Adrenal gland (tissue), 12 donors: ENCODE data around the gene VSX1. TPM values are rescaled to one million over a fixed set of nuclear protein-coding genes. Genes with fewer than 3 reads are reported as not detected.

Source experiments
- DNase-seq, 7 donors: peaks; one replicate each; pipeline ENCODE4 v3.0.0-alpha.2; 2019 to 2020
- H3K27ac ChIP-seq, 5 donors: fragments of 200-600 bp; sonication (generic) in 4 of 5; 1 replicate in 3 of 5; 2 replicates in 2 of 5; pipeline versions ENCODE4 v1.5.1 to v1.8.0; 2016 to 2020; ENCODE audit warnings: mild to moderate bottlenecking in 1 of 5
- H3K27me3 ChIP-seq: fragments of 200-600 bp; 2 replicates; pipeline ENCODE4 v1.8.0; 2021
- H3K36me3 ChIP-seq, 2 donors: fragments of 200-600 bp; replicated peaks in 1 of 2; 1 replicate in 1 of 2; 2 replicates in 1 of 2; pipeline versions ENCODE4 v1.5.1 to v1.8.0; 2018 to 2022
- H3K4me1 ChIP-seq, 2 donors: fragments of 200-600 bp; replicated peaks in 1 of 2; 1 replicate in 1 of 2; 2 replicates in 1 of 2; pipeline versions ENCODE4 v1.5.1 to v1.8.0; 2018 to 2021
- H3K4me3 ChIP-seq, 4 donors: fragments of 200-600 bp; sonication (generic) in 3 of 4; one replicate each; pipeline ENCODE4 v1.5.1; 2016 to 2018
- H3K9me3 ChIP-seq, 3 donors: fragments of 200-600 bp; sonication (generic) in 1 of 3; replicated peaks in 1 of 3; 1 replicate in 2 of 3; 2 replicates in 1 of 3; pipeline versions ENCODE4 v1.5.1 to v1.8.0; 2016 to 2021
- POLR2A ChIP-seq, 2 donors: fragments of 450-650 bp; IDR thresholded peaks; one replicate each; pipeline ENCODE4 v1.6.1; 2017; ENCODE audit warnings: antibody characterized with exemption in 2 of 2, mild to moderate bottlenecking in 2 of 2, moderate library complexity in 1 of 2
- WGBS, 4 donors: extraction: QIAGEN DNeasy Blood & Tissue Kit in 2 of 4; methylation state at CpG; one replicate each; pipeline versions ENCODE4 v1.1.5 to v1.1.7; 2013 to 2017; 5-methylcytosine and 5-hydroxymethylcytosine counted together
- intact Hi-C, 2 donors: fragments of 100-400 bp; cut with DNase I; formaldehyde crosslinking; loops; one replicate each; pipeline versions ENCODE4 v1.14.1 to v1.15.0; 2022 to 2023
- polyA plus RNA-seq, 3 donors: library from polyadenylated mRNA; stranded (reverse); fragments of 200-250 nt in 2 of 3; fragments of 350-450 nt in 1 of 3; fragmentation: Illumina TruSeq in 1 of 3; extraction: RNeasy Lipid Tissue Mini Kit (QIAGEN cat#74804) in 1 of 3; gene quantifications; one replicate each; pipeline ENCODE4 v1.2.3, GENCODE V29; 2013 to 2014
- total RNA-seq, 9 donors: library from RNA; depleted of rRNA in 4 of 9; stranded (reverse); fragments of >200 nt in 4 of 9; fragments of 120-200 nt in 1 of 9; fragmentation: NEBNext Ultra II Directional in 1 of 9; extraction: Animal tissue kit (Norgen Biotek cat#: 25700) in 1 of 9; gene quantifications; one replicate each; pipeline versions ENCODE4 v1.1.0 to v1.2.4, GENCODE V29; 2013 to 2023
- TF ChIP-seq, protein P1 (sequence below), 6 experiments: fragments of 450-650 bp in 4 of 6; fragments of 200-600 bp in 2 of 6; sonication (generic) in 1 of 6; IDR thresholded peaks; 1 replicate in 5 of 6; 2 replicates in 1 of 6; pipeline versions ENCODE4 v1.5.1 to v1.8.0; 2016 to 2021; ENCODE audit warnings: antibody characterized with exemption in 6 of 6, mild to moderate bottlenecking in 2 of 6, moderate library complexity in 1 of 6
- donor health status: healthy with polysubstance abuse.
- donor health status: Bipolar disorder and iron deficiency.
- donor health status: DM: yes; HTN: yes; CAD: no.
- donor health status: DM: no; HTN: no; CAD: no.
- donor health status: DM: no; HTN: no; CAD: no.
- donor health status: DM: yes; HTN: yes; CAD: no.

VSX1 gene
- total and polyA plus RNA-seq, 12 donors, result 0.06 to 2.2 (median 0.52) TPM; not detected in 1

DNA sequence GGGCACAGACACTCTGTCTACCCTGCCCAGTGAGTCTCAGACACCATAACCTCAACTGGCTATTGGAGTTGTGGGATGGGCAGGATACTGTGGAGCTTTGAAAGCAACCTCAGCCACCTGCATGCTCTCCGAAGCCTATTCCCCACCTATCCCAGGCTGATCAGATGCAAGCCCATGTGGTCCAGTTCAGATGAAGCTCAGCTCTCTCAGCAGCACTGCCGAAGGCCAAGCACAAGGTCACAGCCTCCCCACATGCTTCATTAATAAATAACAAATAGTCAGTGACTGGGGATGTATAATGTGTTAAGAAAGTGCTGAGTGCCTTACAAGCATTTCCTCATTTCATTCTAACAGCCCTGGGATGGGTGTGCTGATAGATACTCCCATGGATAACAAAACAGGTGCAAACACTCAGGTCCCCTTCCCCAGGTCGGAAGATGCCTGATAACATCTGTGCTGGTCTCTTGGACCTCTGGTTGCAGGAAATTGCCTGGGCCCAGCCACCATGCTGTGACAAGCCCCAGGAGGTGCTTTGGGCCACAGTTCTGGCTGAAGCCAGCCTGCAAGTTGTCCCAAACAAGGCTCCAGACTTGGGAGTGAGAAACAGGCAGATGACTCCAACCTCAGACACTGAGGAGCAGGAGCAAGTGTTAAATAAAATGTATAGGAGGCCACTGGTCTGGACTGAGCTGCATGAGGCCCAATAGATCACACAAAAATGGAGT is 27.7 kb downstream of the VSX1 start:
- Histone ChIP-seq H3K27me3 (no peaks in the 10 kb centered on the region), H3K9me3 (no peaks in the 10 kb centered on the region), H3K27ac (peak overlapping the region in 2 of 5 donors; percentile 79 to 94), H3K4me1 (peaks cover 35 to 64% of the 10 kb centered on the region in 2 donors), H3K4me3 (no peak overlapping the region), H3K36me3 (no peaks in the 10 kb centered on the region)
- intact Hi-C loops, result no loop called here
- peak in 2 of 7 donors; percentile 9 to 11 for DNase-seq
- no peak for TF ChIP-seq POLR2A (IDR thresholded peaks at IDR 0.05)
- TF ChIP-seq, protein P1, sequence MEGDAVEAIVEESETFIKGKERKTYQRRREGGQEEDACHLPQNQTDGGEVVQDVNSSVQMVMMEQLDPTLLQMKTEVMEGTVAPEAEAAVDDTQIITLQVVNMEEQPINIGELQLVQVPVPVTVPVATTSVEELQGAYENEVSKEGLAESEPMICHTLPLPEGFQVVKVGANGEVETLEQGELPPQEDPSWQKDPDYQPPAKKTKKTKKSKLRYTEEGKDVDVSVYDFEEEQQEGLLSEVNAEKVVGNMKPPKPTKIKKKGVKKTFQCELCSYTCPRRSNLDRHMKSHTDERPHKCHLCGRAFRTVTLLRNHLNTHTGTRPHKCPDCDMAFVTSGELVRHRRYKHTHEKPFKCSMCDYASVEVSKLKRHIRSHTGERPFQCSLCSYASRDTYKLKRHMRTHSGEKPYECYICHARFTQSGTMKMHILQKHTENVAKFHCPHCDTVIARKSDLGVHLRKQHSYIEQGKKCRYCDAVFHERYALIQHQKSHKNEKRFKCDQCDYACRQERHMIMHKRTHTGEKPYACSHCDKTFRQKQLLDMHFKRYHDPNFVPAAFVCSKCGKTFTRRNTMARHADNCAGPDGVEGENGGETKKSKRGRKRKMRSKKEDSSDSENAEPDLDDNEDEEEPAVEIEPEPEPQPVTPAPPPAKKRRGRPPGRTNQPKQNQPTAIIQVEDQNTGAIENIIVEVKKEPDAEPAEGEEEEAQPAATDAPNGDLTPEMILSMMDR (IDR thresholded peaks at IDR 0.05), result no peak
- 52 to 70% (median 65%) methylated on average over 2 to 3 of the region's 3 CpGs for WGBS, 4 donors

DNA sequence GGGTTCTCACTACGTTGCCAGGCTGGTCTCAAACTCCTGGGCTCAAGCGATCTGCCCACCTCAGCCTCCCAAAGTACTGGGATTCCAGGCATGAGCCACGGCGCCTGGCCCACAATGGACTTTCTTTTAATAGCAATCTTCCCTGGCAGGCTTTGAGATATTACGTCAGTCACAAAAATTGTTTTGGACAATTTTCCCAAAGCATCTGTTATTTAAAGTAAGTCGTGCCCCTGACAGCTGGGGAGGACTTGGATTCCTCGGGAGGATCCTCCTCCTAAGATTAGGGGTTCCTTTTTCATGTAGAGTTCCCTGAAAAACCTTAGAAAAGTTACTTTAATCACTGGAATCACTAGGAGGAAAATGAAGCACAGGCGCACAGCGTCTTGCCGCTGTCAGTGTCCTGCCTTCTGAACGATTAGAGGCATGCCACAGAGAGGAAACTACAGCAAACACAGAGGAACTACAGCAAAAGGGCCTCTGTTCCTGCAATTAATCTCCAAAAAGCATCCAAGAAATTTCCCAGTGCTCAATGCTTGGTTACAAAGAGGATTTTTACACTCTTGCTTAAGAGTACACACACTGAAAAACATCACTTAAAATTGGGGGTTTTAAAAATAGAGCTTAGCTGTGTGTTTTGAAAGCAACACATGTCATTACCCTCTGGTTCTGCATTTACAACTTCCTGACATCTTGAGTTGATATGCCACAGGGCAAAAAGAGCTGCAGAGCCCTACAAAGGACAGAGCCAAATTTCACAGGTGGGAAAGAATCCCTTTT is 28.5 kb downstream of the VSX1 start:
- WGBS, 4 donors, result 51 to 56% (median 53%) methylated on average over 11 of the region's 11 CpGs
- DNase-seq, result peak in 2 of 7 donors; percentile 7 to 42
- intact Hi-C loops, result no loop called here
- Histone ChIP-seq H3K4me1 (peaks cover 32 to 56% of the 10 kb centered on the region in 2 donors), H3K9me3 (no peaks in the 10 kb centered on the region), H3K4me3 (no peak overlapping the region), H3K27me3 (no peaks in the 10 kb centered on the region), H3K36me3 (no peaks in the 10 kb centered on the region), H3K27ac (peak overlapping the region in 4 of 5 donors; percentile 28 to 94 (median 65))
- TF ChIP-seq, protein P1 (IDR thresholded peaks at IDR 0.05), result no peak
- no peak for TF ChIP-seq POLR2A (IDR thresholded peaks at IDR 0.05)

DNA sequence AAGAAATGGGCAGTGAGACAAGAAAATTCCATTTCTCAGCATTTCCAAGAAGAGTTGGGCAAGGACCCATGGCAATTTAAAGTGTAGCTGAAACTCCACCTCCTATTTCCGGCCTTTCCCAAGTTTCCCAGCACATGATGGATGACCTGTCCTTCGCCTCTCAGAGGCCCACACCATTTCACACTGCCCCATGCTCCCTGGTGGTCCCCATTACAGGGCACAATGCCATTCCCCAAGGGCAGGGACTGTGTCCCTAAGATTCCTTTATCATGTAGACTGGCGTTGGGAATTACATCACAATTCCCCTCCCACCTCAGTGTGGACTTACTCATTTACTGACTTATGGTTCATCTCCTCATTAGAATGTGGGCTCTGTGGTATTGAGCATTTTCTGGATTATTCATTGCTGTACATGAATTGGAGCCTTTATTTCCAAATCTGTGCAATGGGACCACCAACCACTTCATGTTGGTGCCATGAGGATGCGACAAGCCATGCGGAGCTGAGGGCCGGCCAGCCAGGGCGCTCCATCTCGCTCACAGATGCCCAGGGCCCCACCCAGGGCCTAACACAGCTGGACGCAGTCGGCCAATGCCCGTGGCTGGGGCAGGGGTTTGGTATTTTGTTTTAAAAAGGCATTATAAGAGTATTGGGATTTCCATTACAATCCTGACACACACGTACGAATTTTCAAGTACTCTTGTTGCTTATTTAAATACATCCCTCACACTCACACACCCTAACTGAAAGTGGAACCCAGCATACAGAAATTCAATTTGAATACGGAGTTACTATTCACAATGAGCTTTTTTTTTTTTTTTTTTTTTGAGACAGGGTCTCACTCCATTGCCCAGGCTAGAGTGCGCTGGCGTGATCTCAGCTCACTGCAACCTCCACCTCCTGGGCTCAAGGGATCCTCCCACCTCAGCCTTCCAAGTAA is 29.4 kb downstream of the VSX1 start:
- peaks cover 0 to 2% of the 10 kb centered on the region in 2 donors for H3K36me3 ChIP-seq
- intact Hi-C loops, result no loop called here
- DNase-seq, result peak in 5 of 7 donors; percentile 23 to 48 (median 26)
- H3K27me3 ChIP-seq, result no peaks in the 10 kb centered on the region
- no peaks in the 10 kb centered on the region for H3K9me3 ChIP-seq
- WGBS, 4 donors, result 78 to 87% (median 83%) methylated on average over 16 of the region's 16 CpGs
- peak overlapping the region in 4 of 5 donors; percentile 28 to 80 (median 65) for H3K27ac ChIP-seq
- H3K4me3 ChIP-seq, result no peak overlapping the region
- TF ChIP-seq, protein P1 (IDR thresholded peaks at IDR 0.05), result no peak
- no peak for TF ChIP-seq POLR2A (IDR thresholded peaks at IDR 0.05)
- peaks cover 30 to 54% of the 10 kb centered on the region in 2 donors for H3K4me1 ChIP-seq
